Parathyroid adenoma (tissue), 2 donors: Measurements from ENCODE around the gene POLD1.

ENCODE experiments used
- H2AFZ ChIP-seq: fragments of 300-600 bp; sonication (generic); one replicate; pipeline ENCODE4 v1.7.0; 2017; ENCODE audit warnings: antibody characterized with exemption, mild to moderate bottlenecking
- H3K27ac ChIP-seq: fragments of 300-600 bp; sonication (generic); one replicate; pipeline ENCODE4 v1.7.0; 2017
- H3K27me3 ChIP-seq: fragments of 300-600 bp; sonication (generic); one replicate; pipeline ENCODE4 v1.7.0; 2017; ENCODE audit warnings: low read length; ENCODE audit not compliant: control insufficient read depth, insufficient read depth
- H3K36me3 ChIP-seq: fragments of 300-600 bp; sonication (generic); one replicate; pipeline ENCODE4 v1.7.0; 2017; ENCODE audit warnings: low read length; ENCODE audit not compliant: control insufficient read depth, insufficient read depth
- H3K4me1 ChIP-seq: fragments of 300-600 bp; sonication (generic); one replicate; pipeline ENCODE4 v1.7.0; 2017; ENCODE audit warnings: control low read depth
- H3K4me2 ChIP-seq: fragments of 300-600 bp; sonication (generic); one replicate; pipeline ENCODE4 v1.7.0; 2017; ENCODE audit warnings: low read length
- H3K4me3 ChIP-seq: fragments of 300-600 bp; sonication (generic); one replicate; pipeline ENCODE4 v1.7.0; 2017; ENCODE audit warnings: low read depth, low read length
- H3K79me2 ChIP-seq: fragments of 300-600 bp; sonication (generic); one replicate; pipeline ENCODE4 v1.7.0; 2017; ENCODE audit warnings: control low read depth
- H3K9ac ChIP-seq: fragments of 300-600 bp; sonication (generic); one replicate; pipeline ENCODE4 v1.7.0; 2017; ENCODE audit warnings: mild to moderate bottlenecking
- H3K9me3 ChIP-seq: fragments of 300-600 bp; sonication (generic); one replicate; pipeline ENCODE4 v1.7.0; 2017; ENCODE audit warnings: low read length; ENCODE audit not compliant: control insufficient read depth
- TF ChIP-seq, protein P1 (sequence below): fragments of 300-600 bp; sonication (generic); IDR thresholded peaks from one replicate; pipeline ENCODE4 v1.7.0; 2017; ENCODE audit warnings: antibody characterized with exemption, mild to moderate bottlenecking
- donor health status: primary hyperparathyroidism.

The POLD1 gene

DNA sequence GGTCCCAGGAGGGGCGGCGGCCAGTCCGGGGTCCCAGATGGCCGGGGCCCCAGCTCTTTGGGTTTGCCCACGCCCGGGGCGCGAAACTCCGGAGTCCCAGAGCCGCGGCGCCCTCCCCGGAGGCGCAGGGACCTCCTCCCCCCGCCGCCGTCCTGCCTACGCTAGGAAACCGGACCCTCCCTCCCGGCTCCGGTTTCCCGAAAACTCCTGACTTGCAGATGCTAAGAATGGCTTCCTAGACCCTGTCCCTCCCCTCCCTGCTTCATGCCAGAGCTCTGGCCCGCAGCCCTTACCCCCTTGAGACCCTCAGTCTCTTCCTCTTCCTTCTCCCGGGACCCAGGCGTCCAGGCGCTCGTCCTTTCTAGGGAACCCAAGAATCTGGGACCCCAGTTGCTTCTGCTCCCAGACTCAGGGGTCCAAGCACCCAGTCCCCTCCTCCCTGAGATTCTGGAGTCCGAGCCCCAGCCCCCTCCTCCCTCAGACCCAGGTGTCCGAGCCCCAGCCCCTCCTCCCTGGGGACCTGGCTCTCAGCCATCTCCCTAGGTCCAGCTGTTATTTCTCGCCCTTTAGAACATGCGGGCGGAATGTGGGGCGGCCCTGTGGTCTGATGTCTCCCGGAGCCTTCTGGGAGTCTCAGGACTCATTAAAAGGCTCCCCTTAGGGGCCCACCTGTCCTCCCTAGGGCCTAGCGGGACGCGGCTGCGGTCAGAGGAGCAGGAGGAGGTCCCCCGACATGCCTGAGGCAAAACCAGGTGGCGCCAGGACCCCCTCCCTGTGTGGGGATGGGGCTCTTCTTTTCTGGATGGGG lies 48.3 kb downstream of the POLD1 start, which contains the start of gene MYBPC2:
Gene MYBPC2 (plus strand): TSS at position 672 of the 808 bp plus-strand sequence. CDS start 62 bp downstream, at position 734.
- peak within 1 kb of the TSS; percentile 59 for H3K4me3 ChIP-seq
- H3K27me3 ChIP-seq = no peaks in the 10 kb centered on the region
- no peaks in the 10 kb centered on the region for H3K9me3 ChIP-seq
- no peaks in the 10 kb centered on the region for H3K79me2 ChIP-seq
- H2AFZ ChIP-seq = peak within 1 kb of the TSS; percentile 91
- H3K36me3 ChIP-seq = no peaks in the 10 kb centered on the region
- peak within 1 kb of the TSS; percentile 88 for H3K27ac ChIP-seq
- TF ChIP-seq, protein P1, sequence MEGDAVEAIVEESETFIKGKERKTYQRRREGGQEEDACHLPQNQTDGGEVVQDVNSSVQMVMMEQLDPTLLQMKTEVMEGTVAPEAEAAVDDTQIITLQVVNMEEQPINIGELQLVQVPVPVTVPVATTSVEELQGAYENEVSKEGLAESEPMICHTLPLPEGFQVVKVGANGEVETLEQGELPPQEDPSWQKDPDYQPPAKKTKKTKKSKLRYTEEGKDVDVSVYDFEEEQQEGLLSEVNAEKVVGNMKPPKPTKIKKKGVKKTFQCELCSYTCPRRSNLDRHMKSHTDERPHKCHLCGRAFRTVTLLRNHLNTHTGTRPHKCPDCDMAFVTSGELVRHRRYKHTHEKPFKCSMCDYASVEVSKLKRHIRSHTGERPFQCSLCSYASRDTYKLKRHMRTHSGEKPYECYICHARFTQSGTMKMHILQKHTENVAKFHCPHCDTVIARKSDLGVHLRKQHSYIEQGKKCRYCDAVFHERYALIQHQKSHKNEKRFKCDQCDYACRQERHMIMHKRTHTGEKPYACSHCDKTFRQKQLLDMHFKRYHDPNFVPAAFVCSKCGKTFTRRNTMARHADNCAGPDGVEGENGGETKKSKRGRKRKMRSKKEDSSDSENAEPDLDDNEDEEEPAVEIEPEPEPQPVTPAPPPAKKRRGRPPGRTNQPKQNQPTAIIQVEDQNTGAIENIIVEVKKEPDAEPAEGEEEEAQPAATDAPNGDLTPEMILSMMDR = no peak
- H3K4me2 ChIP-seq = peak within 1 kb of the TSS; percentile 99
- H3K9ac ChIP-seq = peak within 1 kb of the TSS; percentile 16
- peaks cover 15% of the 10 kb centered on the region for H3K4me1 ChIP-seq

DNA sequence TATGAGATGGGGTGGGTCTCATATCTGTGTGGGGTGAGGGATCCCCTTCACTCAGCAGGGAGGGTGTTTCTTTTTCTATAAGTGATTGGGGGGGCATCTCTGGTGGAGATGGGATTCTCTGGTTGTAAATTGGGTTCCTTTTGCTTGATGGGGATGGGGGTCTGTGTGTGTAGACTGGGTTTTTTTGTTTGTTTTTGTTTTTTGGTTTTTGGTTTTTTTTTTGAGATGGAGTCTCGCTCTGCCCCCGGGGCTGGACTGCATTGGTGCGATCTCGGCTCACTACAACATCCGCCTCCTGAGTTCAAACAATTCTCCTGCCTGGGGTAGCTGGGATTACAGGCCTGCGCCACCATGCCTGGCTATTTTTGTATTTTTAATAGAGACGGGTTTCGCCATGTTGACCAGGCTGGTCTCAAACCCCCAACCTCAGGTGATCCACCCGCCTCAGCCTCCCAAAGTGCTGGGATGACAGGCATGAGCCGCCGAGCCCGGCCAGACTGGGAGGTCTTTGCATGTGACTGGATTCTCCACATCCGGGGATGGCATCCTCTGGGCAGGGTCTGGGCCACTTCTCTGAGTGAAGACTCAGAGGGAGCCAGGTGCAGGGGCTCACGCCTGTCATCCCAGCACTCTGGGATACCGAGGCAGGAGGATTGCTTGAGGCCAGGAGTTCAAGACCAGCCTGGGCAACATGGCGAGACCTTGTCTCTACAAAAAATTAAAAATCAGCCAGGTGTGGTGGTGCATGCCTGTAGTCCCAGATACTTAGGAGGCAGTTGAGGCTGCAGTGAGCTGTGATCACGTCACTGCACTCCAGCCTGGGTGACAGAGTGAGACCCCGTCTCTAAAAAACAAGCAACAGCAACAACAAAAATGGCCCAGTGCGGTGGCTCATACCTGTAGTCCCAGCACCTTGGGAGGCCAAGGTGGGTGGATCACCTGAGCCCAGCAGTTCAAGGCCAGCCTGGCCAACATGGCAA lies 49.3 kb downstream of the POLD1 start:
- TF ChIP-seq, protein P1 = no peak
- Histone ChIP-seq H3K4me3 (peak overlapping the region; percentile 59), H3K79me2 (no peaks in the 10 kb centered on the region), H3K4me2 (peak overlapping the region; percentile 81), H3K9me3 (no peaks in the 10 kb centered on the region), H3K36me3 (no peaks in the 10 kb centered on the region), H3K4me1 (peaks cover 11% of the 10 kb centered on the region), H3K9ac (no peak overlapping the region), H2AFZ (peak overlapping the region; percentile 91), H3K27me3 (no peaks in the 10 kb centered on the region), H3K27ac (peak overlapping the region; percentile 88)

DNA sequence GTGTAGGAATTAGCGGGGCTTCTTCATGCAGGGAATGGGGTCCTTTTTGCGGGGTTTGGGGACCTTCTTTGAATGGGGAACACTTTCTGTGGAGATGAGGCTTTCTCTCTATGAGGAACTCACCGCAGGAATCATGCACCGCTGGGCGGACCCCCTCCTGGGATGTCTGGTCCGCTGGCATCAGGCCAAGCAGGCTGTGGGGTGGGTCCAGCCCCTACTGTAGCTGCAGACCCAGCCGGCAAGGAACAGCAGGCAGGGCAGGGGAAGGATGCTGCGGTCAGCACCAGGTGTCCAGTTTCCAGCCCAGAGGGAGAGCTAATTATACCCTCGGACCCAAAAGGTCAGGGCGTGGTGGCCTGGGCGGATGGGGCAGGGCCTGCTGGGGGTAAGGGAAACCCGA lies 50.4 kb downstream of the POLD1 start:
- Histone ChIP-seq H3K9ac (no peak overlapping the region), H3K27me3 (no peaks in the 10 kb centered on the region), H3K4me1 (peaks cover 10% of the 10 kb centered on the region), H3K4me2 (peak overlapping the region; percentile 50), H3K79me2 (no peaks in the 10 kb centered on the region), H3K9me3 (no peaks in the 10 kb centered on the region), H3K27ac (no peak overlapping the region), H3K4me3 (no peak overlapping the region), H2AFZ (peak overlapping the region; percentile 2), H3K36me3 (no peaks in the 10 kb centered on the region)
- TF ChIP-seq, protein P1 = no peak

DNA sequence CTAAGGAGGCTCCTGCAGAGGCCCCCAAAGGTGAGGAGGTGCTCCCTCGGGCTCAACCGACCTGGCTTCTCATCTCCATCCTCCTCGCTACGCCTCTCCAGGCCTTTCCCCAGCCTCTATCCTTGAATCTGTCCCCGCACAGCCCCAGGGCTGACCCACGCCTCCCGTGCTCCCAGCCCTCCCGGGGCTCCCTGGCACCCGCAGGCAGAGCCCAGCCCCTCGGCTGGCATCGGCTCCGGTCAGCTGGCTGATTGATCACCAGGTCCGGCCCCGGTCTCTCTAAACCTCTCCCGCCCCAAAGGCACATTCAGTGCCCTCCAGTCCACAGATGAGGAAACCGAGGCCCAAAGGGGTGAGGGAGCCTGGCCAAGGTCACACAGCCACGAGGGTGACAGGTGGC lies 51.1 kb downstream of the POLD1 start:
- TF ChIP-seq, protein P1 = no peak
- no peak overlapping the region for H3K9ac ChIP-seq

More for the DNA sequence above, 51.1 kb downstream of the POLD1 start:
- Histone ChIP-seq H3K4me2 (no peak overlapping the region), H3K27me3 (no peaks in the 10 kb centered on the region), H2AFZ (no peak overlapping the region), H3K79me2 (no peaks in the 10 kb centered on the region), H3K9me3 (no peaks in the 10 kb centered on the region), H3K36me3 (no peaks in the 10 kb centered on the region), H3K27ac (no peak overlapping the region), H3K4me1 (peaks cover 10% of the 10 kb centered on the region), H3K4me3 (no peak overlapping the region)
